HG03064 (cell line): ENCODE measurements around the gene AFAP1.

ENCODE experiments used
- ATAC-seq: cut with Tn5 transposase; IDR thresholded peaks from one replicate; pipeline ENCODE4 v1.9.1; 2021; ENCODE audit warnings: low read depth; ENCODE audit not compliant: unreplicated experiment

AFAP1 gene

DNA sequence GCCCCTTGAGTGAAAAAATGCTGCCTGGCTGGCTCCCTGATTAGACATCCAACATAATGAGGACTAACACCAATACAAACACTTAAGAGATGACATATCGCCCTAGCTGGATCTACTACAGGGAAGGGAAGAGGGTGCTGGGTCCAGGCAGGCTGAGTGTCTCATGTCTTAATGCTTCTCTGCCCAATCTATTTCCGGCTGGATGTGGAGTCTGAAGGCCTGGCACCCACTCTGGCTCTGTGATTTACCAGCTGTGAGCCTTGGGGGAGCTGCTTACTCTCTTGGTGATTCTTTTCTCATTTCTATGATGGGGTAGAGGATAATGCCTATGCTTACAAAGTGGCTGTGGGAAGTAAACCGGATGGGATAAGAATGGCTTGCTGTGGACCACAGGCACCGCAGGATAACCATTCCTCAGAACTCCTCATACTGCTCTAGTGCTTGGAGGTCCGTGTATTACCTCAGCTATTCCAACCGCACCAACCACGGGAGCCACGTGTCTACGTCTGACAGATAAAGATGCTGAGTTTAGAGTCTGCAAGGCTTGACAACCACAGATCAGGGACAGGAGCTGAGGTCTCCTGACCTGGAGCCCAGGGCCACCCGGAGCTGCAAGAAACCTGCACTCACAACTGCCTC, 161.7 kb downstream of the AFAP1 start:
- ATAC-seq: no peak

DNA sequence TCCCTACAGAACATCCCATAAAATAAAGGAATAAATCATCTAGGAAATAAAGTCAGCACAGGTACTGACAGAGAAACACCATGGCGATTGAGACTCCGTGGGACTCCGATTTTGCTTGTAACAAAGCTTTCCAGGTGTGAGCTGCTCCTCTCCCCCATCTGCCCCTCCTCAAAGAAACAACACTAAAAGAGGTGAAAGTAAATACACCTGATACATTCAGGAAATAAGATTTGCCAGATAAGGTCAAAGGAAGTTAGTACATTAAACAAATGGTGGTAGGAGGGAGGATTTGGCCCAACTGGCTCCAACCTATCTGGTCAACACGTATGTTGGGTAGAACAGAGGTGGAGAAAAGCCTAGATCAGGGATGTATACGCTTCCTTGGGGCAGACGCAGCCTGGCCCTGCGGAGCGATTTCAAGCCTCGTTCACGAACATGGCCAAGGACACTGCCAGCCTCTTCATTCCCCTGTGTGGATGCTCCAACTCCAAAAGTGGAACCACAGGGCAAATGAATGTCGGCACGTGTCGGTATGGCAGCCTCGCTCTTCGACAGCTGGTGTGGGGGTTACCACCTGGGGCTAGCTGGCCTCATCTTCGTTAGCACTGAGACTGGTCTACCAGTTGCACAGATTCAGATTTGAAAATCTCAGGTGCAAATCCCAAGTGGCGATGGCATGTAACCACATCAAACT, 162.5 kb downstream of the AFAP1 start:
- no peak for ATAC-seq

DNA sequence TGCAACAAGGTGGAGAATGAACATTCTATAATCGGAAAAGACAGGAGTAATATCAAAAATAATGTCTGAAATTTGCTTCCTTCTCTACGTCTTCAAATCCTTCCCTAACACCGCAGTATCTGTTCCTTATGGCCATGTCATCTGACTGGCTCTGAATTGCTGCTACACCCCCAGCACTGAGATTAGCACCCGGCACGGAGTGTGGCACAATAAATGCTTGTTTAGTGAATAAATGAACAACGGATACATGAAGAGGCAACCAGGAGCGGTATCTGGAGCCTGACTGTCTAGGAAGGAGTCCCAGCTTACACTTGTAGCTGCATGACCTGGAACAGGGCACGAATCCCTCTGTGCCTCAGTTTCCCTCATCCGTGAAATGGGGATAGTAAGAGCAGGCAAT, 164.3 kb downstream of the AFAP1 start:
- no peak for ATAC-seq

GRCh38 chr4:7774301-7775294, 165.1 kb downstream of the AFAP1 start:
- ATAC-seq: no peak

DNA sequence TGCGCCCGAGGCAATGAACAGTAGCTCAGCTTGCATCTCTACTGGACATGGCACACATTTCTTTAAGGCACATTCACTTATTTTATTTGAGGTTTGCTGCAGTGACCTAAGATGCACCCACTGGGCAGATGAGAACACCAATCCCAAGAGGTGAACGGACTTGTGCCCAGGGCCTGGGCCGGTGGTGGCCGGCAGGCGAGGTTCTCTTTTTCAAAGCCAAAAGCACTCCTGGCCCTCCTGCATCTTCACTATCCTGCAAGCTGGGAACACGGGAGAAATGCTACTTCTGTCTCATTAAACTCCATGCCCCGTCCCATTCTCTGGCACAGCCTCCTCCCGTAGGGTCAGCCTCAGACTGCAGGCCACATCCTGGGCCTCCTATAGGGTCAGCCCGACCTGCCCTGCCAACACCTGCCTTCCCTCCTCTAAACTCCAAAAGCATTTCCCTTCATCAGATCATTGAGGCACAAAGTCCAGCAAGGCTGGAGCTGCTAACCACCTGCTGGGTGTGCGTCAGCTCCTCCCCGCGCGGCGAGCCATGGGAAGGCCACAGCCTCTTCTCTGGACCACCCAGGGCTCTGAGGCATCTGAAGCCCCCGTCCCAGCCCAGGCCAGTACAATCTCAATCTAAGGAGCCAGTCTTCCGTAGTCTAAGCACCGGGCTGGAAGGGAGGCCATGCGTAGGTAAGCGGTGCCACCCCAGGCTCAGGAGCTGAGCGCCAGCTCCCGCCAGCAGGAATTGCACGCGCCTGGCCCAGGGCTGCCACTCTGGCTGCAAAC, 166.1 kb downstream of the AFAP1 start:
- no peak for ATAC-seq

- no peak for ATAC-seq
Observed at GRCh38 chr4:7772711-7773385, 166.8 kb downstream of the AFAP1 start.

DNA sequence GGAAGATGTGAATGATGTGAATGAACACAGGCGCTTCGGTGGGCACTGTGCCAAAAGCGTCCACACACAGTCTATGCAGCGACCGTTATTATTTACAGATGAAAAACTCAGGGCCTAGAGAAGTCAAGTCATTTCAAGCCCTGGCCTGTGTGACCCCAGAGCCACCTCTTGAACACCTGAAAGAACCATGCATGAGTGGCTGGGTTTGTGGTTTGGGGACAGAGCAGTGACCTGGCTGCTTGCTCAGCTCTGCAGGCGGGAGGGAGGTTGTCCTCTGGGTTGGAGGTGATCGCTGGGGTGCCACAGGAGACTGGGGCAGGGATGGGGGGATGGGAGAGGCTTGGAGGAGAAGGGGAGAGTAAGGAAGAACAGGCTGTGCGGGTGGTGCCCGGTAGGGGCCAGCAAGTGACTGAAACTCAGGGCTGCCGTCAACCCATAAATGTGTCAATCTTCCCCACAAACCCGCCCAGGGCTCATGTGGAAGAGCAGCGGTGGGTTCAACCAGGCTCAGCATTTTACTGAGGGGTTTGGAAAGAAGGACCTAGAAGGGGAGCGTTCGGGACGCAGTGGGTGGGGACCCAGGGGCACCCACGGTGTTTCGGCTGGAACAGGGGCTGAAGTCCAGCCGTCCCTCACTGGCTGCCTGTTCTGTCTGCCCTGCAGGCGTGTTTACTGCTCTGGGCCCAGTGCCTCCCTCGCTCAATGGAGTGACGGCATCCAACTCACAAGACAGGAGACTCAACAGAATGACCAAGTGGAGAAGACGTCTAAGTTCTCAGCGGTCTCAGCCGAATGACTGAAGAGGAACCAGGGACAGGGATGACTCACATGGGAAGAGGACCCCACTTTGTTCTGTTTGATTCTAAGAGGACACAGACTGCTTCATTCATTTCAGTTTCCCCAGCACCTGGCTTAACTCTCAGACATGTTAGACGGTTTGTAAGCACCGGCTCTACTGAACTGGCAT, 167.8 kb downstream of the AFAP1 start:
- ATAC-seq: peak; percentile 91

GRCh38 chr4:7771056-7771455, 168.6 kb downstream of the AFAP1 start:
- ATAC-seq: no peak

DNA sequence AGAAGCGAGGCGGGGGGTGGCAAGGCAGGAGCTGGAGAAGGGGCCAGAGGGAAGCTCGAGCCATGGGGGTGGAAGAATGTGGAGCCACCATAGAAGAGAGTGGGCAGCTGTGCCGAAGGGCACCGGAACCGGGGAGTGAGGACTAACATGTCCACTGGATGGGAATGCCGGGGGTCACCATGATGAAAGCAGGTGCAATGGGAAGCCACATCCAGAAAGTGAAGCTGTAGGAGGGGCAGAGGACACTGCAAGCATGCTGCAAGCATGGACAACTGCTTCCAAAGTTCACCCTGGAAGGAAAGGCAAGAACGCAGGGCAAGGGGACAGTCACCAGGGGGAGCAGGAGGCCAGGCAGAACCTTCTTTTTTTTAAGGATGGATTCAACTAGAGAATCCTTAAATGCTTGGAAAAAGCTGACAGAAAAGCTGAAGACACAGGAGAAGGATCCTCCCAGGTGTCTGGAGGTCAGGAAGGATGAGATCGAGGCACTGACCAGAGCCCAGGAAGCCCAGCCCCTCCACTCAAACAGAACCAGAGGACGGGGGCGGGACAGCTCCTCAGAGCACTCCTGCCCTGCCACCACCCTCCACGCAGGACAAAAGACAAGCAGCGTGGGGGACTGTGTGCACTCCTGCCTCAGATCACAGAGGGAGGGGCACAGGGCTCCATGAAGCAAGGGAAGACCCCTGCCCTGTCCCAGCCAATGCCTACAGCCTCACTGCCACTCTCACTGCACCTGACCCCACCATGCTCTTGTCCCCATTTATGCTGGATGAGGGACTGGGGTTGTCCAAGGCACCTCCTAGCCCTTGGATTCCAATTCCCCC, 169.2 kb downstream of the AFAP1 start:
- no peak for ATAC-seq

GRCh38 chr4:7769396-7770223, 170.1 kb downstream of the AFAP1 start:
- no peak for ATAC-seq

DNA sequence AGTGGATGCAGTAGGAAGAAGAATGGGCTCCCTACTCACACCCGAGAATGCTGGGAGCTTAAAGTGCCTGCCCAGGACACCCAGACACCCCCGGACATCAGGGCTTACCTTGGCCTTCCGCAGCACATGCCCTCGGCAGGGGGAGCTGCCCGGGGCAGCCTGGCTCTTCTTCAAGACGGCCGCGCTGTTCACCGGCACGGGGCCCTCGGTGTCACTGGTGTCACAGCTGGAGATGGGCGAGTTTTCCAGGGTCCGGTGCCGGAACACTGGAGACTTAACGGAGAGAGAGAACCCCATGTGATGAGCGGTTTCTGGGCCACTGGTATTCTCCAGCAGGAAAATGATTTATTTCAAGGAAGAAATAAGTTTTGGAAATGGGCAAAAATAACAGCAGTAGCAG, 170.9 kb downstream of the AFAP1 start:
- ATAC-seq: no peak

- ATAC-seq: no peak
Observed at GRCh38 chr4:7767966-7768365, 171.7 kb downstream of the AFAP1 start.

DNA sequence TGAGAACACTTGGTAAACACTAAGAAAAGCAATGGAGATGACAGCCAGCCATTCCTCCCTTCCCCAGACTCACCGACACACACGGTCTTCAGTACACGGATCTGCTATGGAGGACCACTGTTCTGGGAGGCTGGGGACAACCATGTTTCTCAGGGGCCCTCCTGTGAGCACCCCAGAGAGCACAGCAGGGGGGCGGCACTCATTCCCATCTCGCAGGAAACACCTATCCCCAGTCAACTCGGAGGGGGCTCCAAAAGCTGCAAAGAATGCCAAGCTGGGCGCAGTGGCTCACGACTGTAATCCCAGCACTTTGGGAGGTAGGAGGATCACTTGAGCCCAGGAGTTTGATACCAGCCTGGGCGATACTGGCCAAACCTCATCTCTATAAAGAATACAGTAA, 172.1 kb downstream of the AFAP1 start:
- ATAC-seq: no peak

GRCh38 chr4:7766661-7767345, 172.9 kb downstream of the AFAP1 start:
- no peak for ATAC-seq

- ATAC-seq: no peak
Observed at GRCh38 chr4:7766086-7766485, 173.6 kb downstream of the AFAP1 start.

- no peak for ATAC-seq
Observed at GRCh38 chr4:7765666-7766065, 174.0 kb downstream of the AFAP1 start.

GRCh38 chr4:7764466-7764865, 175.2 kb downstream of the AFAP1 start:
- no peak for ATAC-seq
